PC-9 (cell line): Measurements from ENCODE around the gene ARHGEF37. TPM values are rescaled to one million over a fixed set of nuclear protein-coding genes. Genes with fewer than 3 reads are reported as not detected.

Experiments used
- BruUV-seq: library from RNA; stranded (reverse); fragments of 400-500 nt; replicated peaks from 2 replicates; lab custom pipeline; 2021; lab: Mats Ljungman, UMichigan
- CTCF ChIA-PET: fragments of 300-600 bp; sonication (Branson Sonifier 250); formaldehyde crosslinking; loops from one replicate; lab custom pipeline; 2022; ENCODE audit warnings: antibody characterized with exemption; lab: Charles Lee
- POLR2A ChIA-PET: fragments of 300-600 bp; sonication (Branson Sonifier 250); formaldehyde crosslinking; loops from one replicate; lab custom pipeline; 2022; ENCODE audit warnings: antibody characterized with exemption; ENCODE audit not compliant: unreplicated experiment; lab: Charles Lee
- DNase-seq, 2 experiments: peaks; one replicate each; pipeline versions ENCODE4 v3.0.0 to v3.0.0-alpha.2; 2015 to 2022; ENCODE audit warnings: mixed read lengths in 1 of 2
- H2AFZ ChIP-seq: fragments of 200-600 bp; sonication (generic); 2 replicates; pipeline ENCODE4 v1.8.1; 2017; ENCODE audit warnings: antibody characterized with exemption
- H3F3A ChIP-seq: fragments of 200-600 bp; sonication (generic); 2 replicates; pipeline ENCODE4 v1.8.1; 2017; ENCODE audit warnings: antibody characterized with exemption, mild to moderate bottlenecking, low read depth; ENCODE audit not compliant: insufficient read depth
- H3K27ac ChIP-seq: fragments of 200-600 bp; sonication (generic); 2 replicates; pipeline ENCODE4 v1.6.1; 2016; ENCODE audit warnings: mixed run types
- H3K27me3 ChIP-seq: fragments of 200-600 bp; sonication (generic); 2 replicates; pipeline ENCODE4 v1.6.1; 2016; ENCODE audit warnings: low read depth, mixed run types; ENCODE audit not compliant: insufficient read depth
- H3K36me3 ChIP-seq: fragments of 200-600 bp; sonication (generic); 2 replicates; pipeline ENCODE4 v1.6.1; 2016; ENCODE audit warnings: low read depth, mixed run types
- H3K4me1 ChIP-seq: fragments of 200-600 bp; sonication (generic); replicated peaks from 2 replicates; pipeline ENCODE4 v1.6.1; 2016; ENCODE audit warnings: mixed run types; ENCODE audit not compliant: insufficient read depth
- H3K4me2 ChIP-seq: fragments of 200-600 bp; sonication (generic); 2 replicates; pipeline ENCODE4 v1.6.1; 2017; ENCODE audit warnings: mixed run types
- H3K4me3 ChIP-seq: fragments of 200-600 bp; sonication (generic); 2 replicates; pipeline ENCODE4 v1.6.1; 2016; ENCODE audit warnings: mixed run types
- H3K79me2 ChIP-seq: fragments of 200-600 bp; sonication (generic); 2 replicates; pipeline ENCODE4 v1.6.1; 2017; ENCODE audit warnings: low read depth, mixed run types
- H3K9me2 ChIP-seq: fragments of 200-600 bp; sonication (generic); 2 replicates; pipeline ENCODE4 v1.8.1; 2017; ENCODE audit warnings: mild to moderate bottlenecking; ENCODE audit not compliant: insufficient read depth
- H3K9me3 ChIP-seq: fragments of 200-600 bp; sonication (generic); 2 replicates; pipeline ENCODE4 v1.8.1; 2016; ENCODE audit warnings: low read depth; ENCODE audit not compliant: insufficient read depth
- H4K20me1 ChIP-seq: fragments of 200-600 bp; sonication (generic); 2 replicates; pipeline ENCODE4 v1.8.1; 2017; ENCODE audit not compliant: insufficient read depth
- EZH2 ChIP-seq: fragments of 200-600 bp; sonication (generic); IDR thresholded peaks from 2 replicates; pipeline ENCODE4 v1.8.0; 2017; ENCODE audit warnings: antibody characterized with exemption, low read depth
- intact Hi-C: fragments of 100-400 bp; cut with micrococcal nuclease; formaldehyde crosslinking; loops from one replicate; pipeline ENCODE4 v1.10.0; 2022; ENCODE audit not compliant: unreplicated experiment
- total RNA-seq: library from RNA; stranded (reverse); gene quantifications from 2 replicates; pipeline ENCODE4 v1.2.3, GENCODE V29; 2021
- TF ChIP-seq, protein P1 (sequence below): fragments of 200-600 bp; sonication (generic); conservative IDR thresholded peaks from 2 replicates; pipeline ENCODE4 v1.6.1; 2017; ENCODE audit warnings: mixed run types, antibody characterized with exemption, mild to moderate bottlenecking, moderate library complexity

Gene ARHGEF37
- total RNA-seq, 1 experiment from 2014 or later = 5.5 TPM

GRCh38 chr5:149623473-149623872 is 42.2 kb downstream of the ARHGEF37 start:
- no peak for TF ChIP-seq EZH2
- TF ChIP-seq, protein P1, sequence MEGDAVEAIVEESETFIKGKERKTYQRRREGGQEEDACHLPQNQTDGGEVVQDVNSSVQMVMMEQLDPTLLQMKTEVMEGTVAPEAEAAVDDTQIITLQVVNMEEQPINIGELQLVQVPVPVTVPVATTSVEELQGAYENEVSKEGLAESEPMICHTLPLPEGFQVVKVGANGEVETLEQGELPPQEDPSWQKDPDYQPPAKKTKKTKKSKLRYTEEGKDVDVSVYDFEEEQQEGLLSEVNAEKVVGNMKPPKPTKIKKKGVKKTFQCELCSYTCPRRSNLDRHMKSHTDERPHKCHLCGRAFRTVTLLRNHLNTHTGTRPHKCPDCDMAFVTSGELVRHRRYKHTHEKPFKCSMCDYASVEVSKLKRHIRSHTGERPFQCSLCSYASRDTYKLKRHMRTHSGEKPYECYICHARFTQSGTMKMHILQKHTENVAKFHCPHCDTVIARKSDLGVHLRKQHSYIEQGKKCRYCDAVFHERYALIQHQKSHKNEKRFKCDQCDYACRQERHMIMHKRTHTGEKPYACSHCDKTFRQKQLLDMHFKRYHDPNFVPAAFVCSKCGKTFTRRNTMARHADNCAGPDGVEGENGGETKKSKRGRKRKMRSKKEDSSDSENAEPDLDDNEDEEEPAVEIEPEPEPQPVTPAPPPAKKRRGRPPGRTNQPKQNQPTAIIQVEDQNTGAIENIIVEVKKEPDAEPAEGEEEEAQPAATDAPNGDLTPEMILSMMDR = no peak
- POLR2A ChIA-PET = no interaction called here
- H3K4me1 ChIP-seq = peaks cover 9% of the 10 kb centered on the region
- intact Hi-C loops = no loop called here
- H3K4me3 ChIP-seq = no peak overlapping the region
- no peaks in the 10 kb centered on the region for H4K20me1 ChIP-seq
- no peaks in the 10 kb centered on the region for H3K27me3 ChIP-seq
- H3K79me2 ChIP-seq = no peaks in the 10 kb centered on the region
- H3K9me3 ChIP-seq = no peaks in the 10 kb centered on the region
- no peak overlapping the region for H3K4me2 ChIP-seq
- DNase-seq = no peak
- H3F3A ChIP-seq = peaks cover 9% of the 10 kb centered on the region; the same call in 1 of the 2 replicates
- no peaks in the 10 kb centered on the region for H3K9me2 ChIP-seq
- no peak overlapping the region for H2AFZ ChIP-seq
- BruUV-seq = no TSS peak
- no peaks in the 10 kb centered on the region for H3K36me3 ChIP-seq
- CTCF ChIA-PET = no interaction called here
- no peak overlapping the region for H3K27ac ChIP-seq

DNA sequence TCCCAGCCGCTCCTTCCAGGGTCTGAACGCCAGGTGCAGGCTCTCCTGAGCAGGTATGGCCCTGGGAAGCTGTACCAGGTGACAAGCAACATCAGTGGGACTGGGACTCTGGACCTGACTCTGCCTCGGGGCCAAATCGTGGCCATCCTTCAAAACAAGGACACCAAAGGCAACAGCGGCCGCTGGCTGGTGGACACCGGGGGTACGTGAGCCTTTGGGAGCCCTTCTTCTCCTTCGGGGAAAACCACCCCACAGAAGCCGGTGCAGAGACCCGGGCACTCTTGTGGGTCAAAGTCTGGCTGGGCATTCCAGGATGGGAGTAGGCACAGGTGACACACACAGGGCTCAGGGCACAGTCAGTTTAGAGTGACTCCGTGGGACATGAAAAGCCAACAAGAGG is 45.8 kb downstream of the ARHGEF37 start:
- no peaks in the 10 kb centered on the region for H3K79me2 ChIP-seq
- CTCF ChIA-PET = no interaction called here
- DNase-seq = no peak

GRCh38 chr5:149628221-149628620 is 46.9 kb downstream of the ARHGEF37 start:
- CTCF ChIA-PET = interaction anchor here (0.6 kb wide), 1 partner anchor 128 kb away, joined by 4 read pairs; no protein-coding TSS in a partner anchor
- no peak overlapping the region for H2AFZ ChIP-seq
- TF ChIP-seq EZH2 = no peak
- TF ChIP-seq, protein P1 = no peak

More for the DNA sequence above, 45.8 kb downstream of the ARHGEF37 start:
- Histone ChIP-seq H3K27ac (no peak overlapping the region), H3K27me3 (no peaks in the 10 kb centered on the region), H3K4me1 (0 out of 2 replicates have a peak, but pooled peaks cover 2% of the 10 kb centered on the region), H3K4me2 (no peak overlapping the region), H3K36me3 (no peaks in the 10 kb centered on the region), H3K4me3 (no peak overlapping the region), H3K9me3 (no peaks in the 10 kb centered on the region), H3K9me2 (no peaks in the 10 kb centered on the region), H4K20me1 (no peaks in the 10 kb centered on the region), H3F3A (no peaks in the 10 kb centered on the region; the same call in 1 of the 2 replicates), H2AFZ (no peak overlapping the region)
- POLR2A ChIA-PET = no interaction called here
- no TSS peak for BruUV-seq
- TF ChIP-seq, protein P1 = no peak
- no peak for TF ChIP-seq EZH2
- intact Hi-C loops = no loop called here

More at GRCh38 chr5:149628221-149628620, 46.9 kb downstream of the ARHGEF37 start:
- peaks cover 10% of the 10 kb centered on the region for H3K4me1 ChIP-seq
- H4K20me1 ChIP-seq = no peaks in the 10 kb centered on the region
- H3K36me3 ChIP-seq = no peaks in the 10 kb centered on the region
- no peaks in the 10 kb centered on the region for H3K9me2 ChIP-seq
- H3K4me3 ChIP-seq = no peak overlapping the region
- no peaks in the 10 kb centered on the region for H3K79me2 ChIP-seq
- no peaks in the 10 kb centered on the region for H3K27me3 ChIP-seq
- no peak overlapping the region for H3K4me2 ChIP-seq
- no peak overlapping the region for H3K27ac ChIP-seq
- no peaks in the 10 kb centered on the region; the same call in 1 of the 2 replicates for H3F3A ChIP-seq
- no peaks in the 10 kb centered on the region for H3K9me3 ChIP-seq
- intact Hi-C loops = no loop called here
- DNase-seq = no peak
- BruUV-seq = no TSS peak
- POLR2A ChIA-PET = no interaction called here
